CD14-positive monocyte (primary cell): Measurements from ENCODE around the gene RERE. TPM values are rescaled to one million over a fixed set of nuclear protein-coding genes. Genes with fewer than 3 reads are reported as not detected.
A peak's percentile ranks its signal among the peaks of the same experiment; 100 is the strongest.

Experiments used
- DNase-seq, 3 donors: peaks; one replicate each; pipeline ENCODE4 v3.0.0-alpha.2; 2011 to 2022
- H2AFZ ChIP-seq: 2 replicates; pipeline ENCODE4 v1.6.0; 2012; ENCODE audit warnings: mild to moderate bottlenecking, low read depth, low read length, inconsistent platforms; ENCODE audit not compliant: insufficient read depth, poor library complexity, severe bottlenecking
- H3K27ac ChIP-seq, 2 donors: 1 replicate in 1 of 2; 2 replicates in 1 of 2; pipeline ENCODE4 v1.5.1; 2012 to 2013; ENCODE audit warnings: low read length in 2 of 2, control low read depth in 1 of 2, inconsistent platforms in 1 of 2, low read depth in 1 of 2, mild to moderate bottlenecking in 1 of 2
- H3K27me3 ChIP-seq, 2 donors: one replicate each; pipeline versions ENCODE4 v1.6.0 to v1.6.1; 2011 to 2013; ENCODE audit warnings: low read length in 2 of 2; ENCODE audit not compliant: control insufficient read depth in 2 of 2, insufficient read depth in 2 of 2
- H3K36me3 ChIP-seq, 2 donors: replicated peaks in 1 of 2; 1 replicate in 1 of 2; 2 replicates in 1 of 2; pipeline versions ENCODE4 v1.5.1 to v1.6.1; 2012 to 2013; ENCODE audit warnings: low read length in 2 of 2, control low read depth in 1 of 2, inconsistent platforms in 1 of 2, mild to moderate bottlenecking in 1 of 2; ENCODE audit not compliant: insufficient read depth in 2 of 2, control insufficient read depth in 1 of 2
- H3K4me1 ChIP-seq, 2 donors: 1 replicate in 1 of 2; 2 replicates in 1 of 2; pipeline versions ENCODE4 v1.5.1 to v1.6.1; 2012 to 2013; ENCODE audit warnings: low read length in 2 of 2, control low read depth in 1 of 2, inconsistent platforms in 1 of 2, mild to moderate bottlenecking in 1 of 2, moderate library complexity in 1 of 2; ENCODE audit not compliant: insufficient read depth in 2 of 2, control insufficient read depth in 1 of 2
- H3K4me2 ChIP-seq: replicated peaks from 2 replicates; pipeline ENCODE3; 2012; ENCODE audit warnings: low read length, moderate library complexity, mild to moderate bottlenecking; ENCODE audit not compliant: poor library complexity, severe bottlenecking; ENCODE audit errors: extremely low read depth
- H3K4me3 ChIP-seq, 3 experiments: fragments of 200-600 bp in 1 of 3; sonication (generic) in 1 of 3; replicated peaks in 1 of 3; 1 replicate in 2 of 3; 2 replicates in 1 of 3; pipeline ENCODE4 v1.5.1; 2011 to 2013; ENCODE audit warnings: low read length in 3 of 3, mild to moderate bottlenecking in 3 of 3, control low read depth in 2 of 3, low read depth in 2 of 3, inconsistent platforms in 1 of 3, moderate library complexity in 1 of 3
- H3K79me2 ChIP-seq: 2 replicates; pipeline ENCODE4 v1.6.0; 2012; ENCODE audit warnings: mild to moderate bottlenecking, control low read depth, inconsistent platforms, low read length, moderate library complexity; ENCODE audit not compliant: insufficient read depth
- H3K9ac ChIP-seq: 2 replicates; pipeline ENCODE4 v1.6.0; 2017; ENCODE audit warnings: low read length, mild to moderate bottlenecking; ENCODE audit not compliant: insufficient read depth, poor library complexity, severe bottlenecking
- H3K9me3 ChIP-seq, 2 donors: replicated peaks in 1 of 2; 1 replicate in 1 of 2; 2 replicates in 1 of 2; pipeline versions ENCODE4 v1.5.1 to v1.6.1; 2012 to 2013; ENCODE audit warnings: low read length in 2 of 2, control low read depth in 1 of 2; ENCODE audit not compliant: control insufficient read depth in 1 of 2, insufficient read depth in 1 of 2
- H4K20me1 ChIP-seq: 2 replicates; pipeline ENCODE4 v1.6.0; 2012; ENCODE audit warnings: mild to moderate bottlenecking, low read length, control low read depth, moderate library complexity; ENCODE audit not compliant: insufficient read depth
- H3K27ac Mint-ChIP-seq, 7 donors: one replicate each; pipeline ENCODE4 v1.8.0; 2020; ENCODE audit warnings: mild to moderate bottlenecking in 7 of 7, mixed read lengths in 7 of 7, moderate library complexity in 6 of 7, inconsistent platforms in 2 of 7
- H3K27me3 Mint-ChIP-seq, 3 donors: one replicate each; pipeline ENCODE4 v1.8.0; 2021 to 2022; ENCODE audit warnings: low read depth in 3 of 3, mild to moderate bottlenecking in 3 of 3, mixed read lengths in 3 of 3, moderate library complexity in 3 of 3, inconsistent platforms in 1 of 3
- H3K36me3 Mint-ChIP-seq, 2 donors: one replicate each; pipeline ENCODE4 v1.8.0; 2020; ENCODE audit warnings: mixed read lengths in 2 of 2, inconsistent platforms in 1 of 2, mild to moderate bottlenecking in 1 of 2
- H3K4me1 Mint-ChIP-seq: one replicate; pipeline ENCODE4 v1.8.0; 2020; ENCODE audit warnings: mild to moderate bottlenecking, mixed read lengths
- H3K4me3 Mint-ChIP-seq, 2 donors: one replicate each; pipeline ENCODE4 v1.8.0; 2020; ENCODE audit warnings: mild to moderate bottlenecking in 2 of 2, mixed read lengths in 2 of 2, moderate library complexity in 1 of 2
- H3K9me3 Mint-ChIP-seq, 7 donors: one replicate each; pipeline ENCODE4 v1.8.0; 2020 to 2022; ENCODE audit warnings: mixed read lengths in 7 of 7, mild to moderate bottlenecking in 6 of 7, moderate library complexity in 6 of 7, inconsistent platforms in 2 of 7
- CTCF ChIP-seq: fragments of 200-600 bp; IDR thresholded peaks from one replicate; pipeline ENCODE4 v1.8.0; 2022; ENCODE audit warnings: antibody characterized with exemption, mild to moderate bottlenecking
- WGBS: methylation state at CpG from one replicate; pipeline ENCODE4 v1.1.5; 2013; ENCODE audit warnings: missing lambda C conversion rate; ENCODE audit not compliant: insufficient coverage; 5-methylcytosine and 5-hydroxymethylcytosine counted together
- intact Hi-C, 2 donors: fragments of 100-400 bp; cut with micrococcal nuclease; formaldehyde crosslinking; loops; one replicate each; pipeline versions ENCODE4 v1.15.0 to v1.15.1; 2023
- polyA plus RNA-seq, 3 donors: library from polyadenylated mRNA; depleted of rRNA in 1 of 3; unstranded in 2 of 3; stranded (reverse) in 1 of 3; fragments of 300-500 nt in 2 of 3; fragments of >200 nt in 1 of 3; fragmentation: Illumina TruSeq in 2 of 3; gene quantifications; 1 replicate in 2 of 3; 2 replicates in 1 of 3; pipeline ENCODE4 v1.2.3, GENCODE V29; 2012 to 2021

The RERE gene
- polyA plus RNA-seq, 3 donors, result 1.2 to 19.4 (median 3.8) TPM

- no peaks in the 10 kb centered on the region for H3K36me3 Mint-ChIP-seq
- intact Hi-C loops, result no loop called here
- no peaks in the 10 kb centered on the region for H3K36me3 ChIP-seq
- WGBS, result 70% methylated on average over 4 of the region's 4 CpGs
- H2AFZ ChIP-seq, result no peak overlapping the region
- DNase-seq, result no peak
- H3K4me3 ChIP-seq, result no peak overlapping the region
- no peak overlapping the region for H3K9ac ChIP-seq
- H3K27me3 Mint-ChIP-seq, result peaks cover 4 to 8% (median 8%) of the 10 kb centered on the region in 3 donors
- peaks cover 0 to 9% (median 5%) of the 10 kb centered on the region in 7 donors for H3K9me3 Mint-ChIP-seq
- H3K27ac Mint-ChIP-seq, result peak overlapping the region in 1 of 7 donors; percentile 31
- peaks cover 0 to 4% of the 10 kb centered on the region in 2 donors for H3K27me3 ChIP-seq
- no peaks in the 10 kb centered on the region for H4K20me1 ChIP-seq
- H3K4me2 ChIP-seq, result no peak overlapping the region
- H3K9me3 ChIP-seq, result no peaks in the 10 kb centered on the region
- H3K27ac ChIP-seq, result no peak overlapping the region
- H3K4me3 Mint-ChIP-seq, result no peak overlapping the region
- no peaks in the 10 kb centered on the region for H3K79me2 ChIP-seq
- TF ChIP-seq CTCF, result no peak
- no peaks in the 10 kb centered on the region for H3K4me1 Mint-ChIP-seq
- H3K4me1 ChIP-seq, result no peaks in the 10 kb centered on the region
Measured at GRCh38 chr1:8307628-8308027, 509.8 kb downstream of the RERE start.

- Mint-ChIP-seq H3K4me1 (no peaks in the 10 kb centered on the region), H3K36me3 (no peaks in the 10 kb centered on the region), H3K4me3 (no peak overlapping the region), H3K9me3 (peaks cover 0 to 2% (median 0%) of the 10 kb centered on the region in 7 donors), H3K27ac (no peak overlapping the region), H3K27me3 (peaks cover 4 to 13% (median 7%) of the 10 kb centered on the region in 3 donors)
- H3K27me3 ChIP-seq, result no peaks in the 10 kb centered on the region
- H3K36me3 ChIP-seq, result no peaks in the 10 kb centered on the region
- DNase-seq, result no peak
- H3K4me1 ChIP-seq, result no peaks in the 10 kb centered on the region
- no peak overlapping the region for H3K4me3 ChIP-seq
- WGBS, result 94% methylated on average over 4 of the region's 4 CpGs
- no peaks in the 10 kb centered on the region for H4K20me1 ChIP-seq
- no peak overlapping the region for H3K9ac ChIP-seq
- H3K9me3 ChIP-seq, result no peaks in the 10 kb centered on the region
- no peak overlapping the region for H2AFZ ChIP-seq
- H3K4me2 ChIP-seq, result no peak overlapping the region
- TF ChIP-seq CTCF, result no peak
- H3K79me2 ChIP-seq, result no peaks in the 10 kb centered on the region
- H3K27ac ChIP-seq, result no peak overlapping the region
- intact Hi-C loops, result no loop called here
Measured at GRCh38 chr1:8303876-8304275, 513.6 kb downstream of the RERE start.
